Adrenal gland (tissue), 12 donors: ENCODE measurements around the gene FCSK. TPM values are rescaled to one million over a fixed set of nuclear protein-coding genes. Genes with fewer than 3 reads are reported as not detected.
A peak's percentile ranks its signal among the peaks of the same experiment; 100 is the strongest.

Experiments
- DNase-seq, 7 donors: peaks; one replicate each; pipeline ENCODE4 v3.0.0-alpha.2; 2019 to 2020
- H3K27ac ChIP-seq, 5 donors: fragments of 200-600 bp; sonication (generic) in 4 of 5; 1 replicate in 3 of 5; 2 replicates in 2 of 5; pipeline versions ENCODE4 v1.5.1 to v1.8.0; 2016 to 2020; ENCODE audit warnings: mild to moderate bottlenecking in 1 of 5
- H3K27me3 ChIP-seq: fragments of 200-600 bp; 2 replicates; pipeline ENCODE4 v1.8.0; 2021
- H3K36me3 ChIP-seq, 2 donors: fragments of 200-600 bp; replicated peaks in 1 of 2; 1 replicate in 1 of 2; 2 replicates in 1 of 2; pipeline versions ENCODE4 v1.5.1 to v1.8.0; 2018 to 2022
- H3K4me1 ChIP-seq, 2 donors: fragments of 200-600 bp; replicated peaks in 1 of 2; 1 replicate in 1 of 2; 2 replicates in 1 of 2; pipeline versions ENCODE4 v1.5.1 to v1.8.0; 2018 to 2021
- H3K4me3 ChIP-seq, 4 donors: fragments of 200-600 bp; sonication (generic) in 3 of 4; one replicate each; pipeline ENCODE4 v1.5.1; 2016 to 2018
- H3K9me3 ChIP-seq, 3 donors: fragments of 200-600 bp; sonication (generic) in 1 of 3; replicated peaks in 1 of 3; 1 replicate in 2 of 3; 2 replicates in 1 of 3; pipeline versions ENCODE4 v1.5.1 to v1.8.0; 2016 to 2021
- POLR2A ChIP-seq, 2 donors: fragments of 450-650 bp; IDR thresholded peaks; one replicate each; pipeline ENCODE4 v1.6.1; 2017; ENCODE audit warnings: antibody characterized with exemption in 2 of 2, mild to moderate bottlenecking in 2 of 2, moderate library complexity in 1 of 2
- WGBS, 4 donors: extraction: QIAGEN DNeasy Blood & Tissue Kit in 2 of 4; methylation state at CpG; one replicate each; pipeline versions ENCODE4 v1.1.5 to v1.1.7; 2013 to 2017; 5-methylcytosine and 5-hydroxymethylcytosine counted together
- intact Hi-C, 2 donors: fragments of 100-400 bp; cut with DNase I; formaldehyde crosslinking; loops; one replicate each; pipeline versions ENCODE4 v1.14.1 to v1.15.0; 2022 to 2023
- polyA plus RNA-seq, 3 donors: library from polyadenylated mRNA; stranded (reverse); fragments of 200-250 nt in 2 of 3; fragments of 350-450 nt in 1 of 3; fragmentation: Illumina TruSeq in 1 of 3; extraction: RNeasy Lipid Tissue Mini Kit (QIAGEN cat#74804) in 1 of 3; gene quantifications; one replicate each; pipeline ENCODE4 v1.2.3, GENCODE V29; 2013 to 2014
- total RNA-seq, 9 donors: library from RNA; depleted of rRNA in 4 of 9; stranded (reverse); fragments of >200 nt in 4 of 9; fragments of 120-200 nt in 1 of 9; fragmentation: NEBNext Ultra II Directional in 1 of 9; extraction: Animal tissue kit (Norgen Biotek cat#: 25700) in 1 of 9; gene quantifications; one replicate each; pipeline versions ENCODE4 v1.1.0 to v1.2.4, GENCODE V29; 2013 to 2023
- TF ChIP-seq, protein P1 (sequence below), 6 experiments: fragments of 450-650 bp in 4 of 6; fragments of 200-600 bp in 2 of 6; sonication (generic) in 1 of 6; IDR thresholded peaks; 1 replicate in 5 of 6; 2 replicates in 1 of 6; pipeline versions ENCODE4 v1.5.1 to v1.8.0; 2016 to 2021; ENCODE audit warnings: antibody characterized with exemption in 6 of 6, mild to moderate bottlenecking in 2 of 6, moderate library complexity in 1 of 6
- donor health status: healthy with polysubstance abuse.
- donor health status: Bipolar disorder and iron deficiency.
- donor health status: DM: yes; HTN: yes; CAD: no.
- donor health status: DM: no; HTN: no; CAD: no.
- donor health status: DM: no; HTN: no; CAD: no.
- donor health status: DM: yes; HTN: yes; CAD: no.

Gene FCSK
- total and polyA plus RNA-seq, 12 donors: 5.2 to 34.8 (median 23.0) TPM

DNA sequence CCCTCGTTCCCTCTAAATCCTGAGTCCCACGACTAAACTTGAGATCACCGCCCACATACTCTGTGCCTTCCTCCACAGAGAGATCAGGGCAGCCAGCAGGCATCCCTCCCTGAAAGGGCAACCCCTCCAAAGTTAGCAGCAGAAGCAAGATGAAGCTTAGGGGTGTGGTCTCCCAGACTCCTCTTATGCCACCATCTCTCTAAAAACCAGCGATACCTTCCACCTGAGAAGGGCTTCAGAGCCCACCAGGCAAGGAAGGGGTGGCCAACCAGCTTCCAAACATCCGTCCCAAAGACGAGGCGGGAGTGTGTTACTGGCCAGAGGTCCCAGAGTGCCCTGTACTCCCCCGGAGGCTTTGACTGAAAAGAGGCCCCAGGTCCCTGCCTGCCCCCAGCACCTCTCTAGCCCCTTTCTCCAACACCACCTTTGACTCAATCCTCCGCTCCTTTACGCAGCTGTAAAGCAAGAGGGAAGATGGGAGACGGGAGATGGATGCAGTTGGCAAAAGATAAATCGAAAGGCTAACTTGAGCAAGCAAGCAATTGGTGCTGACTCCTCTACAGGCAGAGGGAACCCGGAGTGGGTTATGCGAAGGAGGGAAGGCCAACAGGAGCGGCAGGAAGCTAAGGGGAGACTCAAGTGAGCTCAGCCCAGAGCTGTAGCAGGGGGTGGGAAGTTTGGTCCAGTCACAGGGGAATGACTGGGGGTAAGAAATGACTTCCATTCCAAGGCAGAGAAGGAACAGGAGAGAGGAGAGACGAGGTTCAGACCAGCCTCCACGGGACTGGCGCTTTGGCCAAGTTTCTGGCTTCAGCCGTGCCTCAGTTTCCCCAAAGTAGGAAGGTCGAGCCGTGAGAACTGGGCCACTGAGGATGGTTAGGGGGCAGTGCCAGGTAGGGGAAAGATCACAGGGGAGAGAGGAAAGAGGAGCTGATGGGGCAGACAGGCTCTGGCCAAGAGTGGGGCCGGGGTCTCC is 16.5 kb upstream of the FCSK start:
- WGBS, 4 donors: 9 to 14% (median 12%) methylated on average over 22 of the region's 22 CpGs
- intact Hi-C loops: loop anchor here in 1 of 2 donors (5.0 kb wide), 1 partner anchor 56 kb away; no protein-coding TSS in a partner anchor

DNA sequence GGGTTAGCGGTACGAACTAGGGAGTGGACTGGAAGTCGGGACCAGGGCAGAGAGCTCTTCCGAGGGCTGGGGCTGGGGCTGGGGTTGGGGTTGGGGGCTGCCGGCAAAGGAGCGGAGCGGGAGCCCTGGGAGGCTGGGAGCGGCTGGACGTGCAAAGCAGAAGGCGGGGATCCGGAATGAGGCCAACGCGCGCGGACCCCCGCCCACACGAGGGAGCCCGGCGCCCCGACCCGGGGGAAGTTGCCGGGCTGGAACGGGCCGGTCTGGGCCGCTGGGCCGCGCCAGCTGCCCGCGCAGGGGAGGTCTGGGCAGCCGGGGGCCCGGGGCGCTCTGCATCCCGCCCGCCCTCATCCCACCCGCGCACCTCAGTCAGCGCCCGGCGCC is 15.8 kb upstream of the FCSK start:
- H3K36me3 ChIP-seq: no peaks in the 10 kb centered on the region
- peak overlapping the region in 2 of 4 donors; percentile 70 to 84 for H3K4me3 ChIP-seq
- TF ChIP-seq, protein P1, sequence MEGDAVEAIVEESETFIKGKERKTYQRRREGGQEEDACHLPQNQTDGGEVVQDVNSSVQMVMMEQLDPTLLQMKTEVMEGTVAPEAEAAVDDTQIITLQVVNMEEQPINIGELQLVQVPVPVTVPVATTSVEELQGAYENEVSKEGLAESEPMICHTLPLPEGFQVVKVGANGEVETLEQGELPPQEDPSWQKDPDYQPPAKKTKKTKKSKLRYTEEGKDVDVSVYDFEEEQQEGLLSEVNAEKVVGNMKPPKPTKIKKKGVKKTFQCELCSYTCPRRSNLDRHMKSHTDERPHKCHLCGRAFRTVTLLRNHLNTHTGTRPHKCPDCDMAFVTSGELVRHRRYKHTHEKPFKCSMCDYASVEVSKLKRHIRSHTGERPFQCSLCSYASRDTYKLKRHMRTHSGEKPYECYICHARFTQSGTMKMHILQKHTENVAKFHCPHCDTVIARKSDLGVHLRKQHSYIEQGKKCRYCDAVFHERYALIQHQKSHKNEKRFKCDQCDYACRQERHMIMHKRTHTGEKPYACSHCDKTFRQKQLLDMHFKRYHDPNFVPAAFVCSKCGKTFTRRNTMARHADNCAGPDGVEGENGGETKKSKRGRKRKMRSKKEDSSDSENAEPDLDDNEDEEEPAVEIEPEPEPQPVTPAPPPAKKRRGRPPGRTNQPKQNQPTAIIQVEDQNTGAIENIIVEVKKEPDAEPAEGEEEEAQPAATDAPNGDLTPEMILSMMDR (IDR thresholded peaks at IDR 0.05): no peak
- no peak for TF ChIP-seq POLR2A (IDR thresholded peaks at IDR 0.05)
- peaks cover 0 to 30% of the 10 kb centered on the region in 2 donors for H3K4me1 ChIP-seq
- peak overlapping the region in 3 of 5 donors; percentile 32 to 88 (median 48) for H3K27ac ChIP-seq
- WGBS, 4 donors: 0 to 1% (median 1%) methylated on average over 4 to 39 of the region's 39 CpGs
- DNase-seq: peak in 3 of 7 donors; percentile 32 to 43 (median 43)
- no peaks in the 10 kb centered on the region for H3K9me3 ChIP-seq
- H3K27me3 ChIP-seq: no peaks in the 10 kb centered on the region
- intact Hi-C loops: loop anchor here in 1 of 2 donors (5.0 kb wide), 1 partner anchor 56 kb away; no protein-coding TSS in a partner anchor

More for the DNA sequence above, 16.5 kb upstream of the FCSK start:
- peak in 1 of 2 donors; percentile 12 for TF ChIP-seq POLR2A (IDR thresholded peaks at IDR 0.05)
- TF ChIP-seq, protein P1 (IDR thresholded peaks at IDR 0.05): no peak
- no peaks in the 10 kb centered on the region for H3K9me3 ChIP-seq
- no peaks in the 10 kb centered on the region for H3K27me3 ChIP-seq
- H3K36me3 ChIP-seq: no peaks in the 10 kb centered on the region
- peak overlapping the region in 3 of 5 donors; percentile 32 to 88 (median 48) for H3K27ac ChIP-seq
- DNase-seq: peak; percentile 32 to 66 (median 51)
- H3K4me3 ChIP-seq: peak overlapping the region in 3 of 4 donors; percentile 11 to 84 (median 70)
- peaks cover 0 to 37% of the 10 kb centered on the region in 2 donors for H3K4me1 ChIP-seq

DNA sequence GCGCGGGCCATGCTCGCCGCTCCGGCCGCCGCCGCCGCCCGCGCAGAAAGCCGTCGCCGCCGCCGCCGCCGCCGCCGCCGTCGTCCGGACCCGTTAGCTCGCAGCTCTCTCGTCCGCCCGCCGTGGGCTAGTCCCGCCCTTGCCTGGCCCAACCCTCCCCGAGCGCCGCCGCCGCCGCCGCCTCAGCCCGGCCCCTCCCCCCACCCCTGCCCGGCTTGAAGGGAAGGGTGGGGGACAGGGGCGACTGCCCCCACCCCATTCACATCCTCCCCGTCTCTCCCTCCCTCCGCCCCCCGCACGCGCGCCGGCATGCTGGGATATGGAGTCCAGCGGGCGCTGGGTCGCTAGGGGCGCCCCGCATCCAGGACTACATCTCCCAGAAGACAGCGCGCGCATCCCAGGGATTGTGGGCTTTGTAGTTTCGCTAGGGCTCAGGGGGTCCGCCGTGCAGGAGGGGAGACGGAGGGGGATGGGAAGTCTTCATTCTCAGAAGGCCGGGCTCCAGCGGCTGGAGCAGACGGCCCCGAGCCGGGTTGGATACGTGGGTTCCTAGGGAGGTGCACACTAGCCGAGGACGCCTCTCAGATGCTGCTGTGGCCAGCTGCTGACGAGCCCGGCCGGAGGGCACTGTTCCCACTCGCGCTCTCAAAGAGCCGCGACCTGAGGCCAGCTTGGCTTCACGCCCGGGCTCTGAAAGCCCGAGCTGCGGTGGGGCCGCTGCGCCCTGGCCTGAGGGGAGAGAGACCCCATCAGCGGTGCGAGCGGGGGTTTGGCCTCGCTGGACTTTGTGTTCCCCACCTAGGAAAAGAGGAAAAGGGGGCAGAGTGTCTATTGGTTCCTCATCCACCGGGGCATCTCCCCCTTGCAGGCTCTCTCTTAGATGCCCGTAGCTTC is 15.2 kb upstream of the FCSK start, which contains the start of gene ST3GAL2:
Gene ST3GAL2 (minus strand): TSS at position 132 of the 894 bp plus-strand sequence. CDS start 40,570 bp downstream, outside the sequence.
- intact Hi-C loops: loop anchor here in 1 of 2 donors (5.0 kb wide), 1 partner anchor 57 kb away; no protein-coding TSS in a partner anchor
- 0 to 18% (median 3%) methylated on average over 3 to 86 of the region's 86 CpGs for WGBS, 4 donors
- Histone ChIP-seq H3K27ac (peak within 1 kb of the TSS in 3 of 5 donors; percentile 32 to 88 (median 71)), H3K9me3 (no peaks in the 10 kb centered on the region), H3K36me3 (no peaks in the 10 kb centered on the region), H3K4me3 (peak within 1 kb of the TSS; percentile 11 to 84 (median 55)), H3K27me3 (no peaks in the 10 kb centered on the region), H3K4me1 (peaks cover 0 to 23% of the 10 kb centered on the region in 2 donors)
- no peak for TF ChIP-seq POLR2A (IDR thresholded peaks at IDR 0.05)
- TF ChIP-seq, protein P1 (IDR thresholded peaks at IDR 0.05): peak in 3 of 6 experiments; percentile 12 to 17 (median 15)
- DNase-seq: peak; percentile 86 to 96 (median 94)
